WI38 (cell line): Measurements from ENCODE around the gene OR1N1.
"Not testable (repeated sequence)": the region's sequence is repeated elsewhere in the genome, so short reads cannot be mapped to it uniquely, and the experiment has no call there.

Experiments
- H3K4me3 ChIP-seq: 2 replicates; pipeline ENCODE4 v1.5.1; 2011; ENCODE audit warnings: low read depth, mild to moderate bottlenecking, control low read depth, low read length
- CTCF ChIP-seq: IDR thresholded peaks from 2 replicates; pipeline ENCODE4 v1.5.1; 2012; ENCODE audit warnings: low read depth, mild to moderate bottlenecking, control low read depth, low read length

The OR1N1 gene

GRCh38 chr9:122546196-122546595 is 19.1 kb upstream of the OR1N1 start:
- no peak overlapping the region for H3K4me3 ChIP-seq
- TF ChIP-seq CTCF: no peak

- no peak overlapping the region for H3K4me3 ChIP-seq
- TF ChIP-seq CTCF: no peak
These were observed 11.7 kb upstream of the OR1N1 start for GRCh38 chr9:122538757-122539156.

GRCh38 chr9:122537066-122537465 is 10.0 kb upstream of the OR1N1 start:
- H3K4me3 ChIP-seq: not testable (repeated sequence)

- TF ChIP-seq CTCF: no peak
- no peak overlapping the region for H3K4me3 ChIP-seq
These were observed 9.0 kb upstream of the OR1N1 start for GRCh38 chr9:122536134-122536533.

- not testable (repeated sequence) for H3K4me3 ChIP-seq
These were observed 4.1 kb upstream of the OR1N1 start for GRCh38 chr9:122531157-122531556.

- no peak for TF ChIP-seq CTCF
- no peak overlapping the region for H3K4me3 ChIP-seq
These were observed 491 bp downstream of the OR1N1 start for GRCh38 chr9:122526602-122527001.

- no peak for TF ChIP-seq CTCF
- H3K4me3 ChIP-seq: no peak overlapping the region
These were observed 7.7 kb downstream of the OR1N1 start for GRCh38 chr9:122519376-122519775.

- no peak within 1 kb of the TSS for H3K4me3 ChIP-seq
- no peak for TF ChIP-seq CTCF
These were observed 8.3 kb downstream of the OR1N1 start, which contains the start of gene OR1J4 for GRCh38 chr9:122518841-122519240. TSS of gene OR1J4 (plus strand) at chr9:122519141. CDS start at chr9:122519141, 0 bp downstream.

- TF ChIP-seq CTCF: no peak
- no peak overlapping the region for H3K4me3 ChIP-seq
These were observed 8.9 kb downstream of the OR1N1 start for GRCh38 chr9:122518226-122518625.
